Measurements from ENCODE around the gene CCDC74A.
"Not testable (repeated sequence)": the region's sequence is repeated elsewhere in the genome, so short reads cannot be mapped to it uniquely, and the experiment has no call there.

The CCDC74A gene

GRCh38 chr2:131566371-131566770, 38.7 kb downstream of the CCDC74A start:
- DNase-seq: no peak

- DNase-seq: no peak
These were observed 40.2 kb downstream of the CCDC74A start for GRCh38 chr2:131567891-131568290.

DNA sequence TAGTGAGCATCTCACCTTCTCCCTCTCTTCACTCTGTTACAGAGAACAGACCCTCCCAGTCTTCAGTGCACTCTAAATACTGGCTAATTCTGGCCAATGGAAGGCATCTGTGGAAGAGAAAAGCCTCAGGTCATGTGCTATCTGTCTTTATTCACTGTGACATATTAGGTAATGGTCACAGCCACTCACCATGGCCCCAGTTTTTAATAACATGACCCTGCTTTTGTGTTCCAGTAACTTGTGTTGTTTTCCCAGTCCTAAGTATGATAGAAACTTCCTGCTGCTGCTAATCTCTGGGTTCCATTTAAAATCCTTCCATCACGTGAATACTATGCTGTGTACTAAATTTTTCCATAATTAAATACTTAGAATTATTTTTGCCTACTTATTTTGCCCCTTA, 40.7 kb downstream of the CCDC74A start:
- not testable (repeated sequence) for DNase-seq

GRCh38 chr2:131572175-131572574, 44.5 kb downstream of the CCDC74A start:
- DNase-seq: no peak

- DNase-seq: no peak
These were observed 50.1 kb downstream of the CCDC74A start for GRCh38 chr2:131577812-131578211.

DNA sequence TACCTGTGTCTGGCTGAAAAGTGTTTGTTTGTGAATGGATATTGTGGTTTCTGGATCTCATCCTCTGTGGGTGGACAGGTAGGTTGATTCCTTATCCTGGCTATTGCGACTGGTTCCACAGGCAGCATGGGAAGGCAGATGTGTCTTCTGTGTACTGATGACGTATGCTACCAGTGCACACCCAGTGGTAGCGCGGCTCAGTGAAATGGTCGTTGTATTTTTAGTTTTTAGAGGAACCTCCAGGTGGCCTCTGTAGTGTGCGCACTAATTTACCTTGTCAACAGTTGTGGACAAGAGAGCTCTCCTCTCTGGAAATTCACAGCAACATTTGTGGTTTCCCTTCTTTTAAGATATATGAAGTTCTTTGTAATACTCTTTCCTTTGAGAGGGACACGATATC, 52.5 kb downstream of the CCDC74A start:
- no peak for DNase-seq

All from EL (cell line).